ENCODE measurements around the gene KIF26B.

Gene KIF26B

GRCh38 chr1:245652116-245652515 is 497.3 kb downstream of the KIF26B start:
- TF ChIP-seq PATZ1 (CRISPR knock-in tag; IDR thresholded peaks at IDR 0.05; ENCODE audit: borderline replicate concordance) (no peak), CSRNP3 (CRISPR knock-in tag; IDR thresholded peaks at IDR 0.05) (no peak), TSHZ2 (CRISPR knock-in tag; IDR thresholded peaks at IDR 0.05) (no peak), ZFP30 (CRISPR knock-in tag; IDR thresholded peaks at IDR 0.05) (no peak), ARNTL (CRISPR knock-in tag; IDR thresholded peaks at IDR 0.05; ENCODE audit: borderline replicate concordance, low read depth) (no peak), TCF4 (CRISPR knock-in tag; IDR thresholded peaks at IDR 0.05; ENCODE audit: borderline replicate concordance) (no peak), BACH2 (CRISPR knock-in tag; IDR thresholded peaks at IDR 0.05; ENCODE audit: borderline replicate concordance) (no peak), CSDC2 (CRISPR knock-in tag; IDR thresholded peaks at IDR 0.05) (no peak), ZNF70 (CRISPR knock-in tag; IDR thresholded peaks at IDR 0.05) (no peak), ZNF8 (CRISPR knock-in tag; IDR thresholded peaks at IDR 0.05) (no peak), POU6F1 (CRISPR knock-in tag; IDR thresholded peaks at IDR 0.05; ENCODE audit: borderline replicate concordance, low read depth) (no peak), RARB (CRISPR knock-in tag; IDR thresholded peaks at IDR 0.05) (no peak), PPARA (CRISPR knock-in tag; IDR thresholded peaks at IDR 0.05; ENCODE audit: borderline replicate concordance) (no peak), ZNF565 (CRISPR knock-in tag; conservative IDR thresholded peaks at IDR 0.05; ENCODE audit: low read depth) (no peak), ZFP3 (CRISPR knock-in tag; IDR thresholded peaks at IDR 0.05) (no peak)
- ATAC-seq = no peak

GRCh38 chr1:245652660-245653427 is 498.1 kb downstream of the KIF26B start:
- TF ChIP-seq POU6F1 (CRISPR knock-in tag; IDR thresholded peaks at IDR 0.05; ENCODE audit: borderline replicate concordance, low read depth) (no peak), TCF4 (CRISPR knock-in tag; IDR thresholded peaks at IDR 0.05; ENCODE audit: borderline replicate concordance) (no peak), RARB (CRISPR knock-in tag; IDR thresholded peaks at IDR 0.05) (no peak), CREB5 (CRISPR knock-in tag; IDR thresholded peaks at IDR 0.05; ENCODE audit: low read depth) (no peak), ZNF565 (CRISPR knock-in tag; conservative IDR thresholded peaks at IDR 0.05; ENCODE audit: low read depth) (no peak), ZNF70 (CRISPR knock-in tag; IDR thresholded peaks at IDR 0.05) (no peak), SNAI2 (CRISPR knock-in tag; IDR thresholded peaks at IDR 0.05) (no peak), TOX (CRISPR knock-in tag; IDR thresholded peaks at IDR 0.05; ENCODE audit: borderline replicate concordance) (no peak), ISL1 (CRISPR knock-in tag; IDR thresholded peaks at IDR 0.05) (no peak), ESRRG (CRISPR knock-in tag; IDR thresholded peaks at IDR 0.05) (no peak), GLIS3 (CRISPR knock-in tag; IDR thresholded peaks at IDR 0.05) (no peak), ZFP3 (CRISPR knock-in tag; IDR thresholded peaks at IDR 0.05) (no peak), CSDC2 (CRISPR knock-in tag; IDR thresholded peaks at IDR 0.05) (no peak)
- no peak for ATAC-seq

Measured in SK-N-SH treated with all-trans-retinoic acid at 6 μM for 48 hours (cell line).